ENCODE measurements around the gene DNAJC5.
A peak's percentile ranks its signal among the peaks of the same experiment; 100 is the strongest.
"Not testable (repeated sequence)": the region's sequence is repeated elsewhere in the genome, so short reads cannot be mapped to it uniquely, and the experiment has no call there.

The DNAJC5 gene

GRCh38 chr20:63861365-63861934 is 33.5 kb upstream of the DNAJC5 start, which contains the start of gene ABHD16B:
TSS of gene ABHD16B (plus strand) at chr20:63861498. CDS start at chr20:63861541, 43 bp downstream.
- no peak for DNase-seq (ENCODE audit: low spot score)

GRCh38 chr20:63861981-63862901 is 32.7 kb upstream of the DNAJC5 start:
- no peak for DNase-seq (ENCODE audit: low spot score)

- DNase-seq (ENCODE audit: low spot score): no peak
These were observed 31.7 kb upstream of the DNAJC5 start for GRCh38 chr20:63863021-63863797.

GRCh38 chr20:63863798-63864544 is 31.0 kb upstream of the DNAJC5 start:
- peak; percentile 91 for DNase-seq (ENCODE audit: low spot score)

- DNase-seq (ENCODE audit: low spot score): no peak
These were observed 30.4 kb upstream of the DNAJC5 start for GRCh38 chr20:63864545-63864977.

- DNase-seq (ENCODE audit: low spot score): peak; percentile 99
These were observed 29.8 kb upstream of the DNAJC5 start, which contains the start of gene TPD52L2 for GRCh38 chr20:63864978-63865640. TSS of gene TPD52L2 (plus strand) at chr20:63865270. CDS start at chr20:63865366, 96 bp downstream.

- DNase-seq (ENCODE audit: low spot score): not testable (repeated sequence)
These were observed 27.9 kb upstream of the DNAJC5 start for GRCh38 chr20:63867042-63867441.

GRCh38 chr20:63868264-63868663 is 26.7 kb upstream of the DNAJC5 start:
- no peak for DNase-seq (ENCODE audit: low spot score)

- no peak for DNase-seq (ENCODE audit: low spot score)
These were observed 21.4 kb upstream of the DNAJC5 start for GRCh38 chr20:63873477-63873971.

GRCh38 chr20:63874241-63874640 is 20.7 kb upstream of the DNAJC5 start:
- not testable (repeated sequence) for DNase-seq (ENCODE audit: low spot score)

GRCh38 chr20:63876489-63877036 is 18.4 kb upstream of the DNAJC5 start:
- no peak for DNase-seq (ENCODE audit: low spot score)

- no peak for DNase-seq (ENCODE audit: low spot score)
These were observed 17.0 kb upstream of the DNAJC5 start for GRCh38 chr20:63877755-63878470.

GRCh38 chr20:63878899-63879663 is 15.8 kb upstream of the DNAJC5 start:
- no peak for DNase-seq (ENCODE audit: low spot score)

- DNase-seq (ENCODE audit: low spot score): not testable (repeated sequence)
These were observed 14.0 kb upstream of the DNAJC5 start for GRCh38 chr20:63880901-63881300.

- DNase-seq (ENCODE audit: low spot score): no peak
These were observed 13.3 kb upstream of the DNAJC5 start for GRCh38 chr20:63881451-63882226.

GRCh38 chr20:63882257-63883200 is 12.4 kb upstream of the DNAJC5 start:
- no peak for DNase-seq (ENCODE audit: low spot score)

GRCh38 chr20:63883201-63883593 is 11.7 kb upstream of the DNAJC5 start:
- no peak for DNase-seq (ENCODE audit: low spot score)

Measured in AG08396 (cell line).